ENCODE data around the gene PRM3.

PRM3 gene

DNA sequence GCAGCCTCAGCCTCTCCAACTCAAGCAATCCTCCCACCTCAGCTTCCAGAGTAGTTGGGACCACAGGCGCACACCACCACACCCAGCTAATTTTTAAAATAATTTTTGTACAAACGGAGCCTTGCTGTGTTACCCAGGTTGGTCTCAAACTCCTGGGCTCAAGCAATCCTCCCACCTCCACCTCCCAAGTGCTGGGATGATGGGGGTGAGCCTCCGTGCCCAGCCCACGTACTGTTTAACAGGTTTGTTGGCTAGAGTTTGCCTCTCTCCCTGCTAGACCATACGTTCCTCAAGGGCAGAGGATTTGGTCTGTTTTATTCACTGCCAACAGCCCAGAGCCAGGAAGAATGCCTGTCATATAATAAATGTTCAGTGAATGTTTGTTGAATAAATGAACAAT is 44.0 kb downstream of the PRM3 start:
- DNase-seq (ENCODE audit: low read depth in 2 of 2, low spot score in 1 of 2) = no peak

- DNase-seq (ENCODE audit: low read depth in 2 of 2, low spot score in 1 of 2) = no peak
Measured at GRCh38 chr16:11225677-11226549, 47.5 kb downstream of the PRM3 start.

- peak; percentile 28 to 55 for DNase-seq (ENCODE audit: low read depth in 2 of 2, low spot score in 1 of 2)
Measured at GRCh38 chr16:11224894-11225676, 48.3 kb downstream of the PRM3 start.

DNA sequence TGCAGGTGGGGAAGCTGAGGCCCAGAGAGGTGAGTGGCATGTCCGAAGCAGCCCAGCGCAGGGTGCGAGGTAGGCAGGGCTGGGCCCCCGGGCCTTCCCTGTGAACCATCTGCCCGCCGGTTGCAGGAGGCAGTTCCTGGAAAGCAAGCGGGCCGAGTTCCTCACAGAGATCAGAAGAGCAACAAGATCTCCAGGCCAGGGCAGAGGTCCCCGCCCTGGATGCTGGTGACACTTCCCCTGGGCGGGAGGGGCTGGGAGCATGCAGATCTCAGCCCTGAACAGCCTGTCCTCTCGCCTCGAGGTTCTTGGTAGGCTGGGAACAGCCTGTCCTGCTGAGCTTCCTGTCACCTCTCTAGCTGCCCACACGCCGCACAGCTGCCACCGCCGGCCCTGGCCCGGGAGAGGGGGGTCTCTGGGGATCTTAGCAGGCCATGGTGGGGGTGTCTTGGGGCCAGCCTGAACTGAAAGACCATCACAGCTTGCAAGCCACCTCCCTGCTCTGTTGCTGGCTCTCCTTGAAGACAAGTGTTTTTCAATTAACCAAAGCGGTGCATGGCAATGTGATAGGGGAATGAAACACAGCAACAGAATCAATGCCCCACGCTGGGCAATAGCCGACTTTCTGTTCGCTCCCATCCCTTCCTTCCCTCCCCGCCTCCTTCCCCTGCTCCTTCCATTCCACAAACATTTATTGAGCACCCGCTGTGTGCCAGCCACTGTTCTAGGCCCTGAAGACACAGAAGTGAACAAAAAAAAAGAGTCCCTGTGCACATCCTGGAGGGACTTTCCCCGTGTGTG is 49.1 kb downstream of the PRM3 start:
- DNase-seq (ENCODE audit: low read depth in 2 of 2, low spot score in 1 of 2) = peak; percentile 28 to 31

Data from stimulated activated CD8-positive, alpha-beta memory T cell treated with anti-CD3 and anti-CD28 coated beads, Interleukin-4, amount 100 ng/mL, for 1 hour (primary cell).